ENCODE measurements around the gene KAZN. TPM values are rescaled to one million over a fixed set of nuclear protein-coding genes. Genes with fewer than 3 reads are reported as not detected.

KAZN gene
- total RNA-seq, 1 donor from 2014 or later, result 9.4 TPM

DNA sequence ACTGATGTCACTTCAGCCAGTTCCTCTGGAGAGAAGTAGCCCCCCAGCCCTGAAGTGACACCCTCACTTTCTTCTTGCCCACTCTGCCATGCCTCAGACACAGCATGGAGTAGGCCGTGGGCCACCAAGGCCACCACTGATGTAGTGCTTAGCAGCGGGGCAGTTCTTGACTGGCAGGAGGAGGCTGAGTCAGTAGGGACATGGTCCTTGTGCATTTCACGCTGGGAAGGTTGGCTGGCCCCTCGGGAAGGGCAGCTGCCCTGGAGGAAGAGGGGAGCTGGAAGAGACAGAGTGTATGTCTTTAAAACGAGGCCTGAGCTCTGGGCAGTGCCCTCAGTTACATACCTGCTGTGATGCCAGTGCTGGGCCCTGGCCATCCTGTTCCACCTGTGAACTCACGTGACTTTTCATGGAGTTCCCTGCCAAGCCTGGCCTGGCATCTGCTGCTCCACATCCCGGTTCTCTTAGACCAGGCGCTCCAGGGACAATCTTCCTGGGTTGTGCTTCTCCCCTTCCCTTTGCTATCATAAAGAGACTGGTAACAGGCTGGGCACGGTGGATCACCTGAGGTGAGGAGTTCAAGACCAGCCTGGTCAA, 396.5 kb downstream of the KAZN start:
- FAIRE-seq, result no peak

DNA sequence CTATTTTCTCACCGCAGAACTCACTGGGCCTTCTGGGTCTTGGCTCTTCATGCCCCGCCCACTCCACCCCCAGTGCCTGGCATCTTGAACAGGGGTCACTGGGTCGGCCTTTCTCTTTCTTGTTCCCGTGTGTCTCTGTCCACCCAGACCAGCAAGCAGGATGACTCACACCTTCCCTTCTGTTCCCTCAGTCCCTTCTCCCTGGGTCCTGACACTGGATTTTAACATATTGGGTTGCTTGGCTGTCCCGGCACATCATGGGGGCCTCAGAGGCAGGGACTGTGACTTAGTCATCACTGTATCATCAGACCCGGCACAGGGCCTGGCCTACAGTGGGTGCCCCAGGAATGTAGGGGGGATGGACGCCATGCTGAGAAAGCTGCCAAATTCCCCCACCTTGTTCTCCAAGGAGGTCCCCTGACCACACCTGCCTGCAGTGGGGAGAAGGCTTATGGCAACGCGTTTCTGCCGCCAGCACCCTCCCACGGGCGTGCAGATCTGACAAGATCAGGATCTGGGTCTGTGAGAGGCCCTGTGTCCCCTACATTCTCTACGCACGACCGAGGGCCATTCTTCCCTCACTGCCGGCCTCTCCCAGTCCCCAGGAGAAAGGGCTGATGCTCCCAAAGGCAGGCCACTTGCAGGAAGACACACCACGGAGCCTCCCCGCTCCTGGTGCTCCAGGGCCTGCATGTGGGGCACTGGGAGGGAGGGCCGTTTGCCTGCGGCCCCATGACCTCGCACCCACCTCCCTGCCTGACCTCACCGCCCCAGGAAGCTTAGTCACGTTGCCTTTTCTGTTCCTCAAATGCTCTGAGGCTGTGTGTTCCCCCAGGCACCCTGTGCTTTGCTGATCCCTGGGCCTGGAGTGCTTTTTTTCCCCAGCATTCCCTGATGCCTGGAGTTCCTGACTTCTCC, 397.9 kb downstream of the KAZN start:
- no peaks in the 10 kb centered on the region for H3K79me2 ChIP-seq (ENCODE audit: insufficient read depth, low read length)
- peak overlapping the region; percentile 76 for H3K27ac ChIP-seq (ENCODE audit: low read depth, low read length)
- no peaks in the 10 kb centered on the region for H4K20me1 ChIP-seq (ENCODE audit: insufficient read depth, low read length)
- H3K9me3 ChIP-seq (ENCODE audit: insufficient read depth, low read depth, low read length), result no peaks in the 10 kb centered on the region
- H3K9me3 Mint-ChIP-seq (ENCODE audit: unreplicated experiment), result no peaks in the 10 kb centered on the region
- H3K36me3 ChIP-seq (ENCODE audit: insufficient read depth, low read length), result no peaks in the 10 kb centered on the region
- peak overlapping the region; percentile 93 for H3K27ac Mint-ChIP-seq (ENCODE audit: unreplicated experiment)
- no peaks in the 10 kb centered on the region for H3K27me3 ChIP-seq (ENCODE audit: insufficient read depth, low read length)
- peaks cover 2% of the 10 kb centered on the region for H3K36me3 Mint-ChIP-seq (ENCODE audit: low read depth, unreplicated experiment)
- peak overlapping the region; percentile 54 for H3K9ac ChIP-seq (ENCODE audit: low read length)
- H3K4me1 ChIP-seq (ENCODE audit: insufficient read depth, low read length), result peaks cover 20% of the 10 kb centered on the region
- peak overlapping the region; percentile 68 for H3K4me3 Mint-ChIP-seq (ENCODE audit: unreplicated experiment)
- peaks cover 5% of the 10 kb centered on the region for H3K27me3 Mint-ChIP-seq (ENCODE audit: low read depth, unreplicated experiment)
- H3K4me2 ChIP-seq (ENCODE audit: low read length), result peak overlapping the region; percentile 62
- peak; percentile 32 for FAIRE-seq
- peak overlapping the region; percentile 37 for H2AFZ ChIP-seq (ENCODE audit: low read depth, low read length)
- DNase-seq (ENCODE audit: low read depth), result peak; percentile 70
- H3K4me1 Mint-ChIP-seq (ENCODE audit: low read depth, unreplicated experiment), result peaks cover 16% of the 10 kb centered on the region
- H3K4me3 ChIP-seq (ENCODE audit: insufficient read depth, low read depth, low read length), result no peak overlapping the region
- TF ChIP-seq, protein P1, sequence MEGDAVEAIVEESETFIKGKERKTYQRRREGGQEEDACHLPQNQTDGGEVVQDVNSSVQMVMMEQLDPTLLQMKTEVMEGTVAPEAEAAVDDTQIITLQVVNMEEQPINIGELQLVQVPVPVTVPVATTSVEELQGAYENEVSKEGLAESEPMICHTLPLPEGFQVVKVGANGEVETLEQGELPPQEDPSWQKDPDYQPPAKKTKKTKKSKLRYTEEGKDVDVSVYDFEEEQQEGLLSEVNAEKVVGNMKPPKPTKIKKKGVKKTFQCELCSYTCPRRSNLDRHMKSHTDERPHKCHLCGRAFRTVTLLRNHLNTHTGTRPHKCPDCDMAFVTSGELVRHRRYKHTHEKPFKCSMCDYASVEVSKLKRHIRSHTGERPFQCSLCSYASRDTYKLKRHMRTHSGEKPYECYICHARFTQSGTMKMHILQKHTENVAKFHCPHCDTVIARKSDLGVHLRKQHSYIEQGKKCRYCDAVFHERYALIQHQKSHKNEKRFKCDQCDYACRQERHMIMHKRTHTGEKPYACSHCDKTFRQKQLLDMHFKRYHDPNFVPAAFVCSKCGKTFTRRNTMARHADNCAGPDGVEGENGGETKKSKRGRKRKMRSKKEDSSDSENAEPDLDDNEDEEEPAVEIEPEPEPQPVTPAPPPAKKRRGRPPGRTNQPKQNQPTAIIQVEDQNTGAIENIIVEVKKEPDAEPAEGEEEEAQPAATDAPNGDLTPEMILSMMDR (IDR thresholded peaks at IDR 0.05; ENCODE audit: insufficient read depth, low read depth, low read length), result no peak
- no peak for TF ChIP-seq EZH2 (IDR thresholded peaks at IDR 0.05; ENCODE audit: insufficient read depth, low read length)

More for the DNA sequence above, 396.5 kb downstream of the KAZN start:
- Mint-ChIP-seq H3K36me3 (ENCODE audit: low read depth, unreplicated experiment) (peaks cover 6% of the 10 kb centered on the region), H3K27ac (ENCODE audit: unreplicated experiment) (no peak overlapping the region), H3K4me3 (ENCODE audit: unreplicated experiment) (no peak overlapping the region), H3K4me1 (ENCODE audit: low read depth, unreplicated experiment) (peaks cover 16% of the 10 kb centered on the region), H3K27me3 (ENCODE audit: low read depth, unreplicated experiment) (peaks cover 5% of the 10 kb centered on the region), H3K9me3 (ENCODE audit: unreplicated experiment) (no peaks in the 10 kb centered on the region)
- Histone ChIP-seq H4K20me1 (ENCODE audit: insufficient read depth, low read length) (no peaks in the 10 kb centered on the region), H3K9ac (ENCODE audit: low read length) (no peak overlapping the region), H3K4me1 (ENCODE audit: insufficient read depth, low read length) (peaks cover 20% of the 10 kb centered on the region), H3K27ac (ENCODE audit: low read depth, low read length) (no peak overlapping the region), H3K36me3 (ENCODE audit: insufficient read depth, low read length) (no peaks in the 10 kb centered on the region), H3K9me3 (ENCODE audit: insufficient read depth, low read depth, low read length) (no peaks in the 10 kb centered on the region), H3K27me3 (ENCODE audit: insufficient read depth, low read length) (no peaks in the 10 kb centered on the region), H3K79me2 (ENCODE audit: insufficient read depth, low read length) (no peaks in the 10 kb centered on the region), H2AFZ (ENCODE audit: low read depth, low read length) (no peak overlapping the region), H3K4me2 (ENCODE audit: low read length) (no peak overlapping the region), H3K4me3 (ENCODE audit: insufficient read depth, low read depth, low read length) (no peak overlapping the region)
- no peak for DNase-seq (ENCODE audit: low read depth)
- no peak for TF ChIP-seq EZH2 (IDR thresholded peaks at IDR 0.05; ENCODE audit: insufficient read depth, low read length)
- TF ChIP-seq, protein P1 (IDR thresholded peaks at IDR 0.05; ENCODE audit: insufficient read depth, low read depth, low read length), result no peak
